ENCODE results near the gene DOK7.

DOK7 gene

DNA sequence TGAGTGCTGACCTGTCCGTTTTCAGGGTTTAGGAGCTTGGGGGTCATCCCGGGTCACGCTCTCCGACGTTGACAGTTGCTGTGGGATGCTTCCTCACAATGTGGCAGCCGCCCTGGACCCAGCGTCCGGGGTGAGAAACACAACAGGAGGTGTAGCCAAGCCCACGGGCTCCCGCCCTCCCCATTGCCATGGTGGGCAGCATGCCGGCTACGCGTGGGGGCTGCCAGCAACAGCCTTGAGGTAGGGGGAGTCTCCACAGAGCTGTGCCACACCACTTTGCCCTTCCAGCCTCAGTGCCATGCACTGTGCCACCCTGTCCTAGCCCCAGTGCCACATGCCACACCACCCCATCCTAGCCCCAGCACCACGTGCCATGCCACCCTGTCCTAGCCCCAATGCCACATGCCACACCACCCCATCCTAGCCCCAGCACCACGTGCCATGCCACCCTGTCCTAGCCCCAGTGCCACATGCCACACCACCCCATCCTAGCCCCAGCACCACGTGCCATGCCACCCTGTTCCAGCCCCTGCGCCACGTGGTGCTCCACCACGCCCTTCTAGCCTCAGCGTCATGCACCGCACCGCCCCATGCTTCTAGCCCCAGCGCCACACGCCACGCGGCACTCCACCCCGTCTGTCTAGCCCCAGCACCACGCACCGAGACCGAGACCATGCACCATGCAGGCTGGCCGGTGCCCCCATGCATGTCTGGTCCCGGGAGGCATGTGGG, 29.8 kb upstream of the DOK7 start:
- POLR2A ChIA-PET = no interaction called here
- DNase-seq (ENCODE audit: extremely low spot score) = no peak
- TF ChIP-seq, protein P1, sequence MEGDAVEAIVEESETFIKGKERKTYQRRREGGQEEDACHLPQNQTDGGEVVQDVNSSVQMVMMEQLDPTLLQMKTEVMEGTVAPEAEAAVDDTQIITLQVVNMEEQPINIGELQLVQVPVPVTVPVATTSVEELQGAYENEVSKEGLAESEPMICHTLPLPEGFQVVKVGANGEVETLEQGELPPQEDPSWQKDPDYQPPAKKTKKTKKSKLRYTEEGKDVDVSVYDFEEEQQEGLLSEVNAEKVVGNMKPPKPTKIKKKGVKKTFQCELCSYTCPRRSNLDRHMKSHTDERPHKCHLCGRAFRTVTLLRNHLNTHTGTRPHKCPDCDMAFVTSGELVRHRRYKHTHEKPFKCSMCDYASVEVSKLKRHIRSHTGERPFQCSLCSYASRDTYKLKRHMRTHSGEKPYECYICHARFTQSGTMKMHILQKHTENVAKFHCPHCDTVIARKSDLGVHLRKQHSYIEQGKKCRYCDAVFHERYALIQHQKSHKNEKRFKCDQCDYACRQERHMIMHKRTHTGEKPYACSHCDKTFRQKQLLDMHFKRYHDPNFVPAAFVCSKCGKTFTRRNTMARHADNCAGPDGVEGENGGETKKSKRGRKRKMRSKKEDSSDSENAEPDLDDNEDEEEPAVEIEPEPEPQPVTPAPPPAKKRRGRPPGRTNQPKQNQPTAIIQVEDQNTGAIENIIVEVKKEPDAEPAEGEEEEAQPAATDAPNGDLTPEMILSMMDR (IDR thresholded peaks at IDR 0.05; ENCODE audit: control extremely low read depth, extremely low read depth, low read depth, missing control alignments) = no peak
- CTCF ChIA-PET = interaction anchor here (1.7 kb wide), 1 partner anchor 47 kb away, joined by 5 read pairs; no protein-coding TSS in a partner anchor

- ChIA-PET CTCF (interaction anchor here (1.0 to 2.1 kb wide), 5 partner anchors 8 to 89 kb away, joined by 3 to 13 read pairs (median 5); no protein-coding TSS in a partner anchor), POLR2A (no interaction called here)
These were observed 28.0 kb upstream of the DOK7 start for GRCh38 chr4:3434881-3435685.

GRCh38 chr4:3435686-3435956, 27.5 kb upstream of the DOK7 start:
- DNase-seq (ENCODE audit: extremely low spot score) = no peak
- ChIA-PET POLR2A (no interaction called here), CTCF (interaction anchor here (1.0 to 2.1 kb wide), 3 partner anchors 8 to 89 kb away, joined by 3 to 13 read pairs (median 6); no protein-coding TSS in a partner anchor)
- TF ChIP-seq, protein P1 (IDR thresholded peaks at IDR 0.05; ENCODE audit: control extremely low read depth, extremely low read depth, low read depth, missing control alignments) = no peak

More at GRCh38 chr4:3434881-3435685, 28.0 kb upstream of the DOK7 start:
- no peak for DNase-seq (ENCODE audit: extremely low spot score)
- TF ChIP-seq, protein P1 (IDR thresholded peaks at IDR 0.05; ENCODE audit: control extremely low read depth, extremely low read depth, low read depth, missing control alignments) = no peak

GRCh38 chr4:3436048-3436797, 26.9 kb upstream of the DOK7 start:
- CTCF ChIA-PET = interaction anchor here (1.0 to 8.8 kb wide), 4 partner anchors 7 to 90 kb away, joined by 3 to 100 read pairs (median 10); no protein-coding TSS in a partner anchor
- POLR2A ChIA-PET = no interaction called here
- no peak for DNase-seq (ENCODE audit: extremely low spot score)
- TF ChIP-seq, protein P1 (IDR thresholded peaks at IDR 0.05; ENCODE audit: control extremely low read depth, extremely low read depth, low read depth, missing control alignments) = no peak

DNA sequence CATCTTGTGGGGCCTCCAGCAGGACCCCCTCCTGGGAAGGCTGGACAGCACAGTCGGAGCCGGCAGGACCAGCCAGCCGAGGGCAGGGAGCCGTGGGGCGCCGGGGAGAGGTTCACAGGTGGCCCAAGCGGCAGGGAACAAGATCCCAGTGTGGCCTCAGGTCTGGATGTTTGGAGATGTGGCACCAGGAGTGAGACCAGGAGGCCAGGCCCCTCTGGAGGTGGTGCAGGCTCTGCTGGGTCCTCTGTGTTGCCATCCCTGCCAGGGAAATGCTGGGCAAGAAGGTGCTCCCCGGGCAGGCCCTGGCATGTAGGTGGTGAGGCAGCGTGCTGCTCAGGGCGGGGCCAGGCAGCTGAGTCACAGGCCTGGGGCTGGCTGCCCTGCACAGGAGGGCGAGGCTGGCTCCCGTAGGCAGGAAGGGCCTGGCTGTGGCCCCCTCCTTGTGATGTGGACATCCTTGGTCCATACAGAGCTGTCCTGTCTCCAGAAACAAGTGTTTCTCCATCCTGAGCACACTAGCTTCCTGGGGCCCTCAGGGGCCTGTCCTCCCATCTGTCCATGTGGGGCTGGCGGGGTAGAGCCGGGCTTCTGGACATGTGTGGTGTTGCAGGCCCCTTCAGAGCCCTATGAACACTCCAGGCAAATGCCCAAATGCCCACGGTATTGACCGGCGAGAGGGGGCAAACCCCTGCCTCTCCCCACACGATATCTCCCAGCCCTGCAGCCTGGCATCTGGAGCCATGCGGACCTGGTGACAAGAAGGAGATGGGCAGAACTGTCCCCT, 26.1 kb upstream of the DOK7 start:
- ChIA-PET CTCF (interaction anchor here (8.8 kb wide), 1 partner anchor 90 kb away, joined by 100 read pairs; no protein-coding TSS in a partner anchor), POLR2A (no interaction called here)
- no peak for DNase-seq (ENCODE audit: extremely low spot score)
- TF ChIP-seq, protein P1 (IDR thresholded peaks at IDR 0.05; ENCODE audit: control extremely low read depth, extremely low read depth, low read depth, missing control alignments) = no peak

Measured in GM10248 (cell line).